ENCODE data around the gene LRIT2.

Gene LRIT2

DNA sequence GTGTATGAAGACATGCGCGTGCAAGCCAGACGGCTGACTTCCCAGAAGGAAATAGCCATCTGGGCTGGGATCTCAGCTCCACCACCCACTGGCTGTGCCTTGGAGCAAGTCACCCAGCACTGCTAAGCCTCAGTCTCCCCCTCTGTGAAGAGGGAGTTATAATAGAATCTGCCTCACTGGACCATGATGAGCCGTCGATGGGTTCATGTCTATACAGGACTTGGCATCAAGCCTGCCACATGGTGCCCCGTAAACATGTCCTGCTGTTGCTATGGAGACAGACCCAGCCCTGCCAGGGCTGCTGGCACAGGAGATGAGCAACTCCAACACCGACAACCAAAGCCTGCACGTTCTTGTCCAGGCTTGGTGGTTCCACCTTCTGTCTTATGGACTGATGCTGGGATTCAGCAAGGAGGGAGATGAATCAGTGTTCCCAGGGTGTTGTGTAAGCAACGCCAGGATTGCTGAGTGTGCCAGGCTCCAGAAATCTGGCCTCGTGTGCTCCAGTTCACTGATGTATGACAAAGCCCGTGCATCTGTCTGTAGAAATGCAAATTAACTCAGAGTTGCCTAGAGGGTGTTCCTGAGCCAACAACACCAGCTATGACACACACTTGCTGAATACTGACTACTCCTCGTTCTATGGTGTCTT lies 46.2 kb downstream of the LRIT2 start:
- no peak for TF ChIP-seq CTCF (IDR thresholded peaks at IDR 0.05; ENCODE audit: low read length, missing control alignments)
- DNase-seq (ENCODE audit: low read depth) = peak; percentile 17

GRCh38 chr10:84178160-84178609 lies 47.2 kb downstream of the LRIT2 start:
- no peak for DNase-seq (ENCODE audit: low read depth)
- no peak overlapping the region for H3K4me3 ChIP-seq (replicated peaks; ENCODE audit: low read depth, low read length)
- no peak for TF ChIP-seq CTCF (IDR thresholded peaks at IDR 0.05; ENCODE audit: low read length, missing control alignments)

More for the DNA sequence above, 46.2 kb downstream of the LRIT2 start:
- H3K4me3 ChIP-seq (replicated peaks; ENCODE audit: low read depth, low read length) = no peak overlapping the region

- no peak for DNase-seq (ENCODE audit: low read depth)
- TF ChIP-seq CTCF (IDR thresholded peaks at IDR 0.05; ENCODE audit: low read length, missing control alignments) = no peak
- no peak overlapping the region for H3K4me3 ChIP-seq (replicated peaks; ENCODE audit: low read depth, low read length)
These were observed 47.7 kb downstream of the LRIT2 start for GRCh38 chr10:84177541-84178141.

- no peak for TF ChIP-seq CTCF (IDR thresholded peaks at IDR 0.05; ENCODE audit: low read length, missing control alignments)
- DNase-seq (ENCODE audit: low read depth) = no peak
- H3K4me3 ChIP-seq (replicated peaks; ENCODE audit: low read depth, low read length) = no peak overlapping the region
These were observed 48.4 kb downstream of the LRIT2 start for GRCh38 chr10:84176836-84177474.

GRCh38 chr10:84176351-84176750 lies 49.0 kb downstream of the LRIT2 start:
- no peak for DNase-seq (ENCODE audit: low read depth)
- no peak for TF ChIP-seq CTCF (IDR thresholded peaks at IDR 0.05; ENCODE audit: low read length, missing control alignments)
- H3K4me3 ChIP-seq (replicated peaks; ENCODE audit: low read depth, low read length) = no peak overlapping the region

- no peak overlapping the region for H3K4me3 ChIP-seq (replicated peaks; ENCODE audit: low read depth, low read length)
- TF ChIP-seq CTCF (IDR thresholded peaks at IDR 0.05; ENCODE audit: low read length, missing control alignments) = no peak
These were observed 49.9 kb downstream of the LRIT2 start for GRCh38 chr10:84175436-84175835.

More at GRCh38 chr10:84175436-84175835, 49.9 kb downstream of the LRIT2 start:
- no peak for DNase-seq (ENCODE audit: low read depth)

Measured in fibroblast of pulmonary artery (primary cell).